ENCODE data around the gene PARD6A. TPM values are rescaled to one million over a fixed set of nuclear protein-coding genes. Genes with fewer than 3 reads are reported as not detected.
A peak's percentile ranks its signal among the peaks of the same experiment; 100 is the strongest.

PARD6A gene
- total and polyA plus RNA-seq, 2 experiments from 2014 or later: 1.1 to 1.8 TPM

GRCh38 chr16:67697422-67698185 is 36.8 kb downstream of the PARD6A start:
- H3K4me1 ChIP-seq (ENCODE audit: insufficient read depth): no peaks in the 10 kb centered on the region
- 65% methylated on average over 4 of the region's 4 CpGs for WGBS (ENCODE audit: low lambda C conversion rate, missing lambda C conversion rate)
- no peak overlapping the region for H3K27ac ChIP-seq
- no peaks in the 10 kb centered on the region for H4K20me1 ChIP-seq (ENCODE audit: insufficient read depth, poor library complexity, severe bottlenecking)
- DNase-seq (ENCODE audit: low spot score): no peak
- H3K9me3 ChIP-seq (ENCODE audit: low read depth): no peaks in the 10 kb centered on the region
- H2AFZ ChIP-seq: no peak overlapping the region
- H3K9me2 ChIP-seq (replicated peaks; ENCODE audit: insufficient read depth): no peaks in the 10 kb centered on the region
- TF ChIP-seq EZH2phosphoT487 (IDR thresholded peaks at IDR 0.05; ENCODE audit: low read depth, severe bottlenecking, unreplicated experiment) (no peak), CTCF (IDR thresholded peaks at IDR 0.05; ENCODE audit: poor library complexity) (no peak)
- H3K79me2 ChIP-seq: peaks cover 10% of the 10 kb centered on the region
- peak overlapping the region; percentile 9 for H3K4me2 ChIP-seq
- no peaks in the 10 kb centered on the region for H3K27me3 ChIP-seq
- H3K36me3 ChIP-seq (replicated peaks; ENCODE audit: insufficient read depth, low read depth): no peaks in the 10 kb centered on the region
- no peak overlapping the region for H3K4me3 ChIP-seq

- Histone ChIP-seq H3K4me3 (no peak overlapping the region), H2AFZ (no peak overlapping the region), H3K36me3 (replicated peaks; ENCODE audit: insufficient read depth, low read depth) (no peaks in the 10 kb centered on the region), H3K4me1 (ENCODE audit: insufficient read depth) (no peaks in the 10 kb centered on the region), H4K20me1 (ENCODE audit: insufficient read depth, poor library complexity, severe bottlenecking) (no peaks in the 10 kb centered on the region), H3K9me3 (ENCODE audit: low read depth) (no peaks in the 10 kb centered on the region), H3K4me2 (no peak overlapping the region), H3K27me3 (no peaks in the 10 kb centered on the region), H3K79me2 (peaks cover 13% of the 10 kb centered on the region), H3K9me2 (replicated peaks; ENCODE audit: insufficient read depth) (no peaks in the 10 kb centered on the region), H3K27ac (no peak overlapping the region)
- 96% methylated on average over 7 of the region's 7 CpGs for WGBS (ENCODE audit: low lambda C conversion rate, missing lambda C conversion rate)
- no peak for TF ChIP-seq EZH2 (IDR thresholded peaks at IDR 0.05; ENCODE audit: borderline replicate concordance)
- TF ChIP-seq CTCF (IDR thresholded peaks at IDR 0.05; ENCODE audit: poor library complexity): no peak
- no peak for TF ChIP-seq EZH2phosphoT487 (IDR thresholded peaks at IDR 0.05; ENCODE audit: low read depth, severe bottlenecking, unreplicated experiment)
- DNase-seq (ENCODE audit: low spot score): no peak
Measured at GRCh38 chr16:67699265-67699664, 38.5 kb downstream of the PARD6A start.

- Histone ChIP-seq H3K4me3 (no peak overlapping the region), H2AFZ (no peak overlapping the region), H3K9me2 (replicated peaks; ENCODE audit: insufficient read depth) (no peaks in the 10 kb centered on the region), H3K27me3 (no peaks in the 10 kb centered on the region), H3K9me3 (ENCODE audit: low read depth) (no peaks in the 10 kb centered on the region), H3K79me2 (peaks cover 18% of the 10 kb centered on the region), H4K20me1 (ENCODE audit: insufficient read depth, poor library complexity, severe bottlenecking) (no peaks in the 10 kb centered on the region), H3K27ac (no peak overlapping the region), H3K4me2 (no peak overlapping the region), H3K4me1 (ENCODE audit: insufficient read depth) (no peaks in the 10 kb centered on the region), H3K36me3 (replicated peaks; ENCODE audit: insufficient read depth, low read depth) (no peaks in the 10 kb centered on the region)
- DNase-seq (ENCODE audit: low spot score): no peak
- 100% methylated on average over 1 of the region's 1 CpG for WGBS (ENCODE audit: low lambda C conversion rate, missing lambda C conversion rate)
- TF ChIP-seq EZH2phosphoT487 (IDR thresholded peaks at IDR 0.05; ENCODE audit: low read depth, severe bottlenecking, unreplicated experiment): no peak
- TF ChIP-seq CTCF (IDR thresholded peaks at IDR 0.05; ENCODE audit: poor library complexity): no peak
- no peak for TF ChIP-seq EZH2 (IDR thresholded peaks at IDR 0.05; ENCODE audit: borderline replicate concordance)
Measured at GRCh38 chr16:67701420-67701819, 40.7 kb downstream of the PARD6A start.
